Measurements from ENCODE around the gene CCDC107. TPM values are rescaled to one million over a fixed set of nuclear protein-coding genes. Genes with fewer than 3 reads are reported as not detected.

The CCDC107 gene
- total RNA-seq, 1 donor from 2014 or later, result 13.5 TPM

DNA sequence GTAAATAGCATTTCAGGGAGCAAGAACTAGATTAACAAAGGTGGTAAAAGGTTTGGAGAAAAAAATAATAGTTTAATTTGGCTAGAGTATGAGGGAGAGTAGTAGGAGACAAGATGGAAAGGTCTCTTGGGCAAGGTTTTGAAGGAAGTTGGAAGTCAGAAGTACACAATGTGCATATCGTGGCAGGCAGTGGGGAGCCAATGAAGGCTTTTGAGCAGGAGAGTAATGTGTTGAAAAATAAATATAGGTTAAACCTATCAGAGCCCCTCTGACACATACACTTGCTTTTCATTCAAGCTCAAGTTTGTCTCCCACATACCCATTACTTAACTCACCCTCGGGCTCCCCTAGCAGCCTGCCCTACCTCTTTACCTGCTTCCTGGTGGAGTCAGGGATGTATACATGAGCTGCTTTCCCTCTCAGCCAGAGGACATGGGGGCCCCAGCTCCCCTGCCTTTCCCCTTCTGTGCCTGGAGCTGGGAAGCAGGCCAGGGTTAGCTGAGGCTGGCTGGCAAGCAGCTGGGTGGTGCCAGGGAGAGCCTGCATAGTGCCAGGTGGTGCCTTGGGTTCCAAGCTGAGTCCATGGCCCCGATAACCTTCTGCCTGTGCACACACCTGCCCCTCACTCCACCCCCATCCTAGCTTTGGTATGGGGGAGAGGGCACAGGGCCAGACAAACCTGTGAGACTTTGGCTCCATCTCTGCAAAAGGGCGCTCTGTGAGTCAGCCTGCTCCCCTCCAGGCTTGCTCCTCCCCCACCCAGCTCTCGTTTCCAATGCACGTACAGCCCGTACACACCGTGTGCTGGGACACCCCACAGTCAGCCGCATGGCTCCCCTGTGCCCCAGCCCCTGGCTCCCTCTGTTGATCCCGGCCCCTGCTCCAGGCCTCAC is 15.3 kb downstream of the CCDC107 start, which contains the start of gene CA9:
Gene CA9, plus strand, starts transcription at position 797 of the 893 bp plus-strand sequence. Its CDS starts 32 bp downstream, at position 829.
- H3K9me3 Mint-ChIP-seq (ENCODE audit: unreplicated experiment), result no peaks in the 10 kb centered on the region
- H3K4me3 Mint-ChIP-seq (ENCODE audit: unreplicated experiment), result peak within 1 kb of the TSS; percentile 29
- H3K4me1 Mint-ChIP-seq (ENCODE audit: unreplicated experiment), result peaks cover 13% of the 10 kb centered on the region
- H3K27ac Mint-ChIP-seq (ENCODE audit: unreplicated experiment), result no peak within 1 kb of the TSS
- no peaks in the 10 kb centered on the region for H3K36me3 Mint-ChIP-seq (ENCODE audit: low read depth, unreplicated experiment)
- no peak for TF ChIP-seq CTCF (IDR thresholded peaks at IDR 0.05; ENCODE audit: unreplicated experiment)
- H3K27me3 Mint-ChIP-seq (ENCODE audit: unreplicated experiment), result peaks cover 11% of the 10 kb centered on the region
- no peak for DNase-seq (ENCODE audit: low spot score)

DNA sequence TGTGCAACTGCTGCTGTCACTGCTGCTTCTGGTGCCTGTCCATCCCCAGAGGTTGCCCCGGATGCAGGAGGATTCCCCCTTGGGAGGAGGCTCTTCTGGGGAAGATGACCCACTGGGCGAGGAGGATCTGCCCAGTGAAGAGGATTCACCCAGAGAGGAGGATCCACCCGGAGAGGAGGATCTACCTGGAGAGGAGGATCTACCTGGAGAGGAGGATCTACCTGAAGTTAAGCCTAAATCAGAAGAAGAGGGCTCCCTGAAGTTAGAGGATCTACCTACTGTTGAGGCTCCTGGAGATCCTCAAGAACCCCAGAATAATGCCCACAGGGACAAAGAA is 15.9 kb downstream of the CCDC107 start:
- H3K4me1 Mint-ChIP-seq (ENCODE audit: unreplicated experiment), result peaks cover 17% of the 10 kb centered on the region
- TF ChIP-seq CTCF (IDR thresholded peaks at IDR 0.05; ENCODE audit: unreplicated experiment), result no peak
- H3K27ac Mint-ChIP-seq (ENCODE audit: unreplicated experiment), result no peak overlapping the region
- no peaks in the 10 kb centered on the region for H3K9me3 Mint-ChIP-seq (ENCODE audit: unreplicated experiment)
- peaks cover 11% of the 10 kb centered on the region for H3K27me3 Mint-ChIP-seq (ENCODE audit: unreplicated experiment)
- no peaks in the 10 kb centered on the region for H3K36me3 Mint-ChIP-seq (ENCODE audit: low read depth, unreplicated experiment)
- no peak for DNase-seq (ENCODE audit: low spot score)
- no peak overlapping the region for H3K4me3 Mint-ChIP-seq (ENCODE audit: unreplicated experiment)

DNA sequence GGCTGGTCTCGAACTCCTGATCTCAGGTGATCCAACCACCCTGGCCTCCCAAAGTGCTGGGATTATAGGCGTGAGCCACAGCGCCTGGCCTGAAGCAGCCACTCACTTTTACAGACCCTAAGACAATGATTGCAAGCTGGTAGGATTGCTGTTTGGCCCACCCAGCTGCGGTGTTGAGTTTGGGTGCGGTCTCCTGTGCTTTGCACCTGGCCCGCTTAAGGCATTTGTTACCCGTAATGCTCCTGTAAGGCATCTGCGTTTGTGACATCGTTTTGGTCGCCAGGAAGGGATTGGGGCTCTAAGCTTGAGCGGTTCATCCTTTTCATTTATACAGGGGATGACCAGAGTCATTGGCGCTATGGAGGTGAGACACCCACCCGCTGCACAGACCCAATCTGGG is 17.1 kb downstream of the CCDC107 start:
- Mint-ChIP-seq H3K27me3 (ENCODE audit: unreplicated experiment) (peaks cover 11% of the 10 kb centered on the region), H3K27ac (ENCODE audit: unreplicated experiment) (no peak overlapping the region), H3K9me3 (ENCODE audit: unreplicated experiment) (no peaks in the 10 kb centered on the region), H3K4me1 (ENCODE audit: unreplicated experiment) (peaks cover 25% of the 10 kb centered on the region), H3K36me3 (ENCODE audit: low read depth, unreplicated experiment) (no peaks in the 10 kb centered on the region), H3K4me3 (ENCODE audit: unreplicated experiment) (peak overlapping the region; percentile 59)
- TF ChIP-seq CTCF (IDR thresholded peaks at IDR 0.05; ENCODE audit: unreplicated experiment), result no peak
- no peak for DNase-seq (ENCODE audit: low spot score)

- Mint-ChIP-seq H3K9me3 (ENCODE audit: unreplicated experiment) (no peaks in the 10 kb centered on the region), H3K4me3 (ENCODE audit: unreplicated experiment) (peak overlapping the region; percentile 66), H3K4me1 (ENCODE audit: unreplicated experiment) (peaks cover 26% of the 10 kb centered on the region), H3K27ac (ENCODE audit: unreplicated experiment) (no peak overlapping the region), H3K27me3 (ENCODE audit: unreplicated experiment) (peaks cover 11% of the 10 kb centered on the region), H3K36me3 (ENCODE audit: low read depth, unreplicated experiment) (no peaks in the 10 kb centered on the region)
- TF ChIP-seq CTCF (IDR thresholded peaks at IDR 0.05; ENCODE audit: unreplicated experiment), result no peak
- DNase-seq (ENCODE audit: low spot score), result peak; percentile 81
These were observed 17.8 kb downstream of the CCDC107 start for GRCh38 chr9:35675732-35676392.

DNA sequence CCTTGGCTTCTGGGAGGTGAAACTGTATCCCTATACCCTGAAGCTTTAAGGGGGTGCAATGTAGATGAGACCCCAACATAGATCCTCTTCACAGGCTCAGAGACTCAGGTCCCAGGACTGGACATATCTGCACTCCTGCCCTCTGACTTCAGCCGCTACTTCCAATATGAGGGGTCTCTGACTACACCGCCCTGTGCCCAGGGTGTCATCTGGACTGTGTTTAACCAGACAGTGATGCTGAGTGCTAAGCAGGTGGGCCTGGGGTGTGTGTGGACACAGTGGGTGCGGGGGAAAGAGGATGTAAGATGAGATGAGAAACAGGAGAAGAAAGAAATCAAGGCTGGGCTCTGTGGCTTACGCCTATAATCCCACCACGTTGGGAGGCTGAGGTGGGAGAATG is 21.0 kb downstream of the CCDC107 start:
- Mint-ChIP-seq H3K4me3 (ENCODE audit: unreplicated experiment) (peak overlapping the region; percentile 37), H3K36me3 (ENCODE audit: low read depth, unreplicated experiment) (peaks cover 22% of the 10 kb centered on the region), H3K27ac (ENCODE audit: unreplicated experiment) (no peak overlapping the region), H3K4me1 (ENCODE audit: unreplicated experiment) (peaks cover 45% of the 10 kb centered on the region), H3K27me3 (ENCODE audit: unreplicated experiment) (peaks cover 10% of the 10 kb centered on the region), H3K9me3 (ENCODE audit: unreplicated experiment) (no peaks in the 10 kb centered on the region)
- TF ChIP-seq CTCF (IDR thresholded peaks at IDR 0.05; ENCODE audit: unreplicated experiment), result no peak
- no peak for DNase-seq (ENCODE audit: low spot score)

All from endothelial cell (in vitro differentiated cells).